Glomerular endothelial cell (primary cell): ENCODE results near the gene ATPAF1. TPM values are rescaled to one million over a fixed set of nuclear protein-coding genes. Genes with fewer than 3 reads are reported as not detected.

ENCODE experiments used
- DNase-seq: peaks from one replicate; pipeline ENCODE4 v3.0.0-alpha.2; 2011; ENCODE audit warnings: low read depth, low spot score; ENCODE audit errors: extremely low read depth
- total RNA-seq: library from RNA; depleted of rRNA; stranded (reverse); fragments of >200 nt; gene quantifications from 2 replicates; pipeline ENCODE4 v1.2.3, GENCODE V29; 2015

The ATPAF1 gene
- total RNA-seq, 1 donor from 2014 or later = 20.1 TPM

DNA sequence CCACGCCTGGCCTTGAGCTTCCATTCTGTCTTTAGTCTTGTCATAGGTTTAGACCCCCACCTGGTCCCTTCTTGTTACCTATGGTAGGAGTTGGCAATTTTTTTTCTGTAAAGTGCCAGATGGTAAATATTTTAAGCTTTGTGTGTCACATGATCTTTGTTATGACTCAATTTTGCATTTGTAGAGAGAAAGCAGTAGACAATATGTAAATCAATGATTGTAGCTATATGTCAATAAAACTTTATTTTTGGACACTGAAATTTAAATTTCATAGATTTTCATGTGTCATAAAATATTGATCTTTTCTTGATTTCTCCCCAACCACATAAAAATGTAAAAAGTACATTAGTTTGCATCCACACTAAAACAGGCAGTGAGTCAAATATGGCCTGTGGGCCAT is 72.1 kb downstream of the ATPAF1 start:
- DNase-seq = no peak

DNA sequence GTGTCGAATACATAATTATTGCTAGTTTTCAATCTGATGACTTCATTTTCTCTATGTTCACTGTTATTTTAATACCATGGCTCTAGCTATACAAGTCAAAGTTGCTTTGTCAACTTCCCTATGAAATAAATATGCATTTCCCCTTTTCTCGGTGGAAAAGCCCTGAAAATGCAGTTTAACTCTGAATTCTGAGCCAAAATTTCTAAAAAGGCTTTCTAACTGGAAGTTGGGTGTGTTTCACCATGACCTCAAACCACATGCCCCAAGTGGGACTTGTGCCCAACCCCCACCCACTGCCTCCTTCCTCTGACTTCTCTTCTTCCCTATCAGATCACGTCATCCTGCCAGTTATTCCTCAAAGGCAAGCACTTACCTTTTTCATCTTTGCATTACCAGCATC is 73.0 kb downstream of the ATPAF1 start:
- DNase-seq = no peak

DNA sequence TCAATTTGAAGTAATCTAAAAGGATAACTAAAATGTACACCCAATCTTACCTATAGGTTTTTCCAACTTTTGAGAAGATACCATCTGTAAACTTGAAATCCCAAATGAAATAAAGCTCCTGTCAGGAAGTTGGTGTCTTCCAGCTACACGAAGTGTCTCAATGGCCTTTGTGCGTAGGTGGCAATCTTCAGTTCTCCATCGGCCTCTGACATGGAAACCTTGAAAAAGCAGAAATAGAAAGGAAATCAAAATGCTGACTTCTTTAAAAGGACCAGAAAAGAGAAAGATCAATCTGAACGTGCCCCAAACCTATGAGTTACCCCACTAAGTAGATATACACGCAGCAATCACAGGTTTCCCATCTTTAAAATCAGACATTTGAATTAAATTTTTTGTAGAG is 74.1 kb downstream of the ATPAF1 start:
- no peak for DNase-seq

GRCh38 chr1:46592823-46593222 is 75.3 kb downstream of the ATPAF1 start:
- DNase-seq = no peak

GRCh38 chr1:46589529-46589928 is 78.6 kb downstream of the ATPAF1 start:
- no peak for DNase-seq

DNA sequence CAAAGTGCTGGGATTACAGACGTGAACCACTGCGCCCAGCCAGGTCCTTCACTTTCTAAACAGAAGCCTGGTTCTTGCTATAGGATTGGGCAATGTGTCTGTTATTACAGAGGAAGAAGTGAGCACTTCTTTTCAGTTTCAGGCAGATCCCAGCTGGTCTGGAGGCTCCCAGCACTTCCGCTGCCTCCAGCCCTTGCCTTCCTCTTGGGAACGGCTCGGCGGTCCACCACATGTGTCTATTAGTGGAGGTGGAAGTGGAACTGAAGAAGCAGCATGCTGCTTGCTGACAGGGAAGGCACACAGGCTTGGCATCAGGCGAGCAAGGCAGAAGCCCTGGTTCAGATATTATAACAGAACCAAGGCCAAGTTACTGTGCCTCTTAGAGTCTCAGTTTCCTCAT is 81.1 kb downstream of the ATPAF1 start:
- no peak for DNase-seq

GRCh38 chr1:46585312-46585938 is 82.7 kb downstream of the ATPAF1 start:
- DNase-seq = no peak

DNA sequence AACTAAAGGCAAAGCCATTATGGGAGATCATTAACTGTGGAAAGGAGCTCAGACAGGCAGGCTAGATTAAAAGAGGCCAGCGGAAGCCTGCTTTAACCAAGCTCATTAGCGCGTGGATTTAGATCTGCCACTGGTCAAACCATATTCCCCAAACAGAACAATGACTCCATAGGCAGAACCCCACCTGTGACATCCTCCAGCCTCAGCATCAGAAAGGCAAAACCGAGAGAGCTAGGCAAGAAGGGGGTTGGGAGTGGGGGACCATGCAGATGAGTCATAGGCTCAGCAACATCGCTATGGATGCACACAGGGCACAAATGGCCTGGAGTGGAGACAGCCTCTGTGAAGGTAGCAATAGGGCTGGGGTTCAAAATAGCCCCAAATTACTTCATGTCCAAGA is 84.7 kb downstream of the ATPAF1 start:
- DNase-seq = no peak

DNA sequence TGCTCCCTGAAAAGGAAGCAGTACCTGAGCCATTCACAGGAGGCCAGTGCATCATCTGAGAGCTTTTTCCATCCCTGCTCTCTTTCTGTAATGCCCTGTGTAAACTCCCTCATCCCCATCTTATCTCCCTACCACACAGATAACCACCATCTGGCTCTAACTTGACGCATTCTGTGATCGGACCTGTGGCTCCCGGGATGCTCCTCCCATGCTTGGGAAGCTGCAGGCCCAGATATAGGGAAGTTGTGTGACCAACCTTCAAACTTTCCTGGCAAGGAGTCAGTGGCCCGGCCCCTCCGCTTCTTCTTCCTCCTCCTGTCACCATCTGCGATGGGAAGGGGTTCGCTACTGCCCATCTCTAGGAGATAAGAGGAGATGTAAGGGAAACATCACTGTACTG is 85.2 kb downstream of the ATPAF1 start:
- no peak for DNase-seq

Other genes starting within 250 kb of the ATPAF1 start
- gene DMBX1, start 178.5 kb downstream of the ATPAF1 start, total RNA-seq = not detected in 2 replicates
- gene KNCN, start 116.7 kb downstream of the ATPAF1 start, total RNA-seq = not detected in 2 replicates
- 23.0 and 25.4 TPM in 2 replicates for gene MKNK1, start 64.1 kb downstream of the ATPAF1 start, total RNA-seq
- 5.7 and 15.2 TPM in 2 replicates for gene MOB3C, start 51.6 kb downstream of the ATPAF1 start, total RNA-seq
- gene TEX38, start 3.5 kb upstream of the ATPAF1 start, total RNA-seq = not detected in 2 replicates
- 79.3 and 177 TPM in 2 replicates for gene EFCAB14, start 50.8 kb upstream of the ATPAF1 start, total RNA-seq
- not detected in 2 replicates for gene CYP4B1, start 130.7 kb upstream of the ATPAF1 start, total RNA-seq